ENCODE measurements around the gene SEMA4C. TPM values are rescaled to one million over a fixed set of nuclear protein-coding genes. Genes with fewer than 3 reads are reported as not detected.
A peak's percentile ranks its signal among the peaks of the same experiment; 100 is the strongest.

SEMA4C gene
- total RNA-seq, 1 experiment from 2014 or later: 40.2 TPM

GRCh38 chr2:96822786-96823185 is 47.1 kb downstream of the SEMA4C start:
- Histone ChIP-seq H3K4me1 (ENCODE audit: control insufficient read depth, insufficient read depth, low read length) (peaks cover 52% of the 10 kb centered on the region), H3K4me3 (ENCODE audit: low read depth in 2 of 2, low read length in 2 of 2) (no peak overlapping the region), H3K9me3 (ENCODE audit: control insufficient read depth, insufficient read depth, low read depth, low read length) (no peaks in the 10 kb centered on the region), H3K36me3 (ENCODE audit: control insufficient read depth, insufficient read depth, low read length) (peaks cover 2% of the 10 kb centered on the region; the same call in 1 of the 2 replicates), H3K27me3 (ENCODE audit: control insufficient read depth, insufficient read depth, low read length) (no peaks in the 10 kb centered on the region), H3K27ac (ENCODE audit: low read length) (peak overlapping the region; percentile 29; the same call in 1 of the 2 replicates)
- no peak for ATAC-seq
- ChIA-PET POLR2A (no interaction called here), CTCF (no interaction called here)
- TF ChIP-seq REST (IDR thresholded peaks at IDR 0.05; ENCODE audit: insufficient read depth in 1 of 2, low read depth in 2 of 2, low read length in 1 of 2) (no peak), POLR2AphosphoS5 (IDR thresholded peaks at IDR 0.05; ENCODE audit: low read depth, low read length) (no peak), TCF7L2 (IDR thresholded peaks at IDR 0.05; ENCODE audit: low read depth, low read length) (no peak), SIN3A (IDR thresholded peaks at IDR 0.05; ENCODE audit: borderline replicate concordance, insufficient read depth, low read depth, low read length) (no peak), CTCF (IDR thresholded peaks at IDR 0.05) (no peak)
- in situ Hi-C loops (cut with HindIII; ENCODE audit: low pct_unique_long_range_greater_than_20kb, low sequenced_read_pairs): no loop called here
- no TSS peak for BruUV-seq (replicated peaks)
- intact Hi-C loops (cut with micrococcal nuclease; ENCODE audit: unreplicated experiment): no loop called here
- DNase-seq (ENCODE audit: low read depth, low spot score): no peak

GRCh38 chr2:96821113-96821675 is 48.7 kb downstream of the SEMA4C start:
- Histone ChIP-seq H3K4me1 (ENCODE audit: control insufficient read depth, insufficient read depth, low read length) (peaks cover 52% of the 10 kb centered on the region), H3K27ac (ENCODE audit: low read length) (peak overlapping the region; percentile 31; the same call in 1 of the 2 replicates), H3K9me3 (ENCODE audit: control insufficient read depth, insufficient read depth, low read depth, low read length) (no peaks in the 10 kb centered on the region), H3K27me3 (ENCODE audit: control insufficient read depth, insufficient read depth, low read length) (no peaks in the 10 kb centered on the region), H3K36me3 (ENCODE audit: control insufficient read depth, insufficient read depth, low read length) (no peaks in the 10 kb centered on the region), H3K4me3 (ENCODE audit: low read depth in 2 of 2, low read length in 2 of 2) (no peak overlapping the region)
- intact Hi-C loops (cut with micrococcal nuclease; ENCODE audit: unreplicated experiment): no loop called here
- DNase-seq (ENCODE audit: low read depth, low spot score) (no peak), ATAC-seq (no peak)
- in situ Hi-C loops (cut with HindIII; ENCODE audit: low pct_unique_long_range_greater_than_20kb, low sequenced_read_pairs): no loop called here
- TF ChIP-seq CTCF (IDR thresholded peaks at IDR 0.05) (no peak), POLR2AphosphoS5 (IDR thresholded peaks at IDR 0.05; ENCODE audit: low read depth, low read length) (no peak), SIN3A (IDR thresholded peaks at IDR 0.05; ENCODE audit: borderline replicate concordance, insufficient read depth, low read depth, low read length) (no peak), REST (IDR thresholded peaks at IDR 0.05; ENCODE audit: insufficient read depth in 1 of 2, low read depth in 2 of 2, low read length in 1 of 2) (no peak), TCF7L2 (IDR thresholded peaks at IDR 0.05; ENCODE audit: low read depth, low read length) (no peak)
- POLR2A ChIA-PET: interaction anchor here (0.6 kb wide), 1 partner anchor 61 kb away, joined by 3 read pairs; no protein-coding TSS in a partner anchor
- CTCF ChIA-PET: interaction anchor here (0.5 kb wide), 1 partner anchor 1951 kb away, joined by 4 read pairs; no protein-coding TSS in a partner anchor
- no TSS peak for BruUV-seq (replicated peaks)
